H9 (cell line): Measurements from ENCODE around the gene CPXM2. TPM values are rescaled to one million over a fixed set of nuclear protein-coding genes. Genes with fewer than 3 reads are reported as not detected.

Source experiments
- DNase-seq: peaks from one replicate; pipeline ENCODE4 v3.0.0-alpha.2; 2017
- H2AFZ ChIP-seq: one replicate; pipeline ENCODE4 v1.6.1; 2013; ENCODE audit warnings: mild to moderate bottlenecking, low read length, control low read depth, moderate library complexity
- H2AK5ac ChIP-seq: 2 replicates; pipeline ENCODE4 v1.6.1; 2013; ENCODE audit warnings: low read length, control low read depth, mixed read lengths; ENCODE audit not compliant: insufficient read length
- H2BK120ac ChIP-seq: one replicate; pipeline ENCODE4 v1.6.1; 2013; ENCODE audit warnings: low read depth, mild to moderate bottlenecking, low read length, control low read depth, inconsistent platforms; ENCODE audit not compliant: poor library complexity, severe bottlenecking
- H2BK12ac ChIP-seq: 2 replicates; pipeline ENCODE4 v1.6.1; 2013; ENCODE audit warnings: low read length, control low read depth, mixed read lengths, low read depth; ENCODE audit not compliant: insufficient read length
- H2BK15ac ChIP-seq: 2 replicates; pipeline ENCODE4 v1.6.1; 2013; ENCODE audit warnings: low read depth, low read length, control low read depth
- H2BK20ac ChIP-seq: one replicate; pipeline ENCODE4 v1.6.1; 2013; ENCODE audit warnings: low read depth, mild to moderate bottlenecking, low read length, control low read depth, inconsistent platforms; ENCODE audit not compliant: poor library complexity, severe bottlenecking
- H2BK5ac ChIP-seq: 2 replicates; pipeline ENCODE4 v1.6.1; 2013; ENCODE audit warnings: low read length, control low read depth, mixed read lengths; ENCODE audit not compliant: insufficient read length
- H3K14ac ChIP-seq: 2 replicates; pipeline ENCODE4 v1.6.1; 2013; ENCODE audit warnings: low read length, control low read depth; ENCODE audit not compliant: insufficient read depth
- H3K18ac ChIP-seq: 2 replicates; pipeline ENCODE4 v1.6.1; 2013; ENCODE audit warnings: low read depth, mild to moderate bottlenecking, mixed read lengths, low read length, control low read depth; ENCODE audit not compliant: insufficient read length
- H3K23ac ChIP-seq: 2 replicates; pipeline ENCODE4 v1.6.1; 2013; ENCODE audit warnings: low read length, control low read depth, mixed read lengths, low read depth; ENCODE audit not compliant: insufficient read length
- H3K23me2 ChIP-seq: 2 replicates; pipeline ENCODE4 v1.6.1; 2013; ENCODE audit warnings: low read depth, mild to moderate bottlenecking, mixed read lengths, low read length, control low read depth; ENCODE audit not compliant: insufficient read length, poor library complexity, severe bottlenecking
- H3K27ac ChIP-seq: 2 replicates; pipeline ENCODE4 v1.5.1; 2013; ENCODE audit warnings: low read length, control low read depth, mixed read lengths, low read depth; ENCODE audit not compliant: insufficient read length
- H3K27me3 ChIP-seq: 2 replicates; pipeline ENCODE4 v1.6.1; 2013; ENCODE audit warnings: low read length, control low read depth, inconsistent platforms; ENCODE audit not compliant: insufficient read depth
- H3K4ac ChIP-seq: 2 replicates; pipeline ENCODE4 v1.6.1; 2013; ENCODE audit warnings: low read depth, mild to moderate bottlenecking, control low read depth, inconsistent platforms, low read length, moderate library complexity
- H3K4me1 ChIP-seq: 2 replicates; pipeline ENCODE4 v1.6.1; 2013; ENCODE audit warnings: low read length, control low read depth, inconsistent platforms; ENCODE audit not compliant: insufficient read depth
- H3K4me2 ChIP-seq: 2 replicates; pipeline ENCODE4 v1.6.1; 2013; ENCODE audit warnings: low read length, control low read depth, mixed read lengths; ENCODE audit not compliant: insufficient read length, insufficient read depth
- H3K56ac ChIP-seq: 2 replicates; pipeline ENCODE4 v1.6.1; 2013; ENCODE audit warnings: low read depth, mild to moderate bottlenecking, mixed read lengths, low read length, control low read depth; ENCODE audit not compliant: insufficient read length
- H3K79me1 ChIP-seq: 2 replicates; pipeline ENCODE4 v1.6.1; 2013; ENCODE audit warnings: low read depth, mild to moderate bottlenecking, moderate library complexity, low read length, control low read depth, inconsistent platforms; ENCODE audit not compliant: insufficient read depth, poor library complexity, severe bottlenecking
- H3K79me2 ChIP-seq: 2 replicates; pipeline ENCODE4 v1.6.1; 2013; ENCODE audit warnings: low read length, control low read depth, inconsistent platforms; ENCODE audit not compliant: insufficient read depth
- H3K9ac ChIP-seq: 2 replicates; pipeline ENCODE4 v1.6.1; 2013; ENCODE audit warnings: low read length, control low read depth, mixed read lengths; ENCODE audit not compliant: insufficient read length; ENCODE audit errors: extremely low read depth
- H3K9me3 ChIP-seq: one replicate; pipeline ENCODE4 v1.6.1; 2013; ENCODE audit warnings: low read depth, low read length, inconsistent platforms; ENCODE audit not compliant: control insufficient read depth
- H3T11ph ChIP-seq: one replicate; pipeline ENCODE4 v1.6.1; 2013; ENCODE audit warnings: mild to moderate bottlenecking, low read length, control low read depth, inconsistent platforms
- H4K20me1 ChIP-seq: one replicate; pipeline ENCODE4 v1.6.1; 2013; ENCODE audit not compliant: control insufficient read depth, insufficient read length, insufficient read depth
- H4K5ac ChIP-seq: 2 replicates; pipeline ENCODE4 v1.6.1; 2013; ENCODE audit warnings: low read depth, mild to moderate bottlenecking, mixed read lengths, low read length, control low read depth; ENCODE audit not compliant: insufficient read length
- H4K8ac ChIP-seq: replicated peaks from 2 replicates; pipeline ENCODE4 v1.6.1; 2013; ENCODE audit warnings: low read length, control low read depth, mixed read lengths, low read depth; ENCODE audit not compliant: insufficient read length
- H4K91ac ChIP-seq: 2 replicates; pipeline ENCODE4 v1.6.1; 2013; ENCODE audit warnings: low read depth, mild to moderate bottlenecking, moderate library complexity, mixed read lengths, low read length, control low read depth; ENCODE audit not compliant: insufficient read length
- H3K27ac Mint-ChIP-seq, 3 experiments: 2 replicates in 2 of 3; 3 replicates in 1 of 3; pipeline ENCODE4 v1.8.0; 2020 to 2021; ENCODE audit warnings: mixed read lengths in 3 of 3, mild to moderate bottlenecking in 1 of 3, moderate library complexity in 1 of 3
- H3K27me3 Mint-ChIP-seq: 2 replicates; pipeline ENCODE4 v1.8.0; 2021; ENCODE audit warnings: low read depth, mild to moderate bottlenecking, moderate library complexity, mixed read lengths
- H3K36me3 Mint-ChIP-seq, 3 experiments: 2 replicates in 2 of 3; 3 replicates in 1 of 3; pipeline ENCODE4 v1.8.0; 2020 to 2021; ENCODE audit warnings: low read depth in 3 of 3, mixed read lengths in 3 of 3; ENCODE audit not compliant: insufficient read depth in 1 of 3
- H3K4me1 Mint-ChIP-seq, 2 experiments: 2 replicates each; pipeline ENCODE4 v1.8.0; 2020; ENCODE audit warnings: mixed read lengths in 2 of 2
- H3K4me3 Mint-ChIP-seq, 2 experiments: 2 replicates in 1 of 2; 3 replicates in 1 of 2; pipeline ENCODE4 v1.8.0; 2020 to 2021; ENCODE audit warnings: mild to moderate bottlenecking in 2 of 2, mixed read lengths in 2 of 2, moderate library complexity in 1 of 2
- H3K9me3 Mint-ChIP-seq, 2 experiments: 2 replicates in 1 of 2; 3 replicates in 1 of 2; pipeline ENCODE4 v1.8.0; 2020; ENCODE audit warnings: mild to moderate bottlenecking in 2 of 2, mixed read lengths in 2 of 2, moderate library complexity in 1 of 2
- CTCF ChIP-seq: fragments of 200-600 bp; sonication (generic); conservative IDR thresholded peaks from 3 replicates; pipeline ENCODE4 v1.8.0; 2021; ENCODE audit warnings: antibody characterized with exemption, mild to moderate bottlenecking
- WGBS: extraction: QIAGEN DNeasy Blood & Tissue Kit; methylation state at CpG from one replicate; pipeline ENCODE4 v1.1.7; 2013; ENCODE audit warnings: missing lambda C conversion rate, low lambda C conversion rate, mixed read lengths; ENCODE audit not compliant: insufficient read length; ENCODE audit errors: extremely low coverage; 5-methylcytosine and 5-hydroxymethylcytosine counted together
- total RNA-seq: library from RNA; stranded (reverse); gene quantifications from 2 replicates; pipeline ENCODE4 v1.2.1, GENCODE V29; 2021

CPXM2 gene
- total RNA-seq, 1 experiment from 2014 or later: 1.7 TPM

- Histone ChIP-seq H2BK120ac (no peak overlapping the region), H3K79me1 (no peaks in the 10 kb centered on the region), H4K20me1 (no peaks in the 10 kb centered on the region), H4K5ac (no peak overlapping the region), H2AFZ (no peak overlapping the region), H2BK20ac (no peak overlapping the region), H3K27me3 (no peaks in the 10 kb centered on the region), H4K91ac (no peak overlapping the region), H3K9ac (no peak overlapping the region), H2BK12ac (no peak overlapping the region), H3K79me2 (no peaks in the 10 kb centered on the region), H3K9me3 (no peaks in the 10 kb centered on the region), H3K4me1 (no peaks in the 10 kb centered on the region), H3K18ac (no peak overlapping the region), H4K8ac (no peak overlapping the region), H3K56ac (no peak overlapping the region), H3K23me2 (no peaks in the 10 kb centered on the region), H3K4ac (no peak overlapping the region), H2BK5ac (no peak overlapping the region), H2AK5ac (no peak overlapping the region), H3K4me2 (no peak overlapping the region), H3K23ac (no peak overlapping the region), H3K14ac (no peak overlapping the region), H2BK15ac (no peak overlapping the region), H3K27ac (no peak overlapping the region), H3T11ph (no peak overlapping the region)
- Mint-ChIP-seq H3K4me1 (peaks cover 21 to 22% of the 10 kb centered on the region in 2 experiments), H3K36me3 (peaks cover 2 to 22% (median 5%) of the 10 kb centered on the region in 3 experiments; a peak in 5 of 7 replicates), H3K4me3 (no peak overlapping the region), H3K27ac (no peak overlapping the region), H3K9me3 (peaks cover 12 to 19% of the 10 kb centered on the region in 2 experiments), H3K27me3 (peaks cover 2% of the 10 kb centered on the region; the same call in 1 of the 2 replicates)
- no CpG with 5 or more reads among the region's 9 CpGs for WGBS
- DNase-seq: no peak
- TF ChIP-seq CTCF: no peak
Measured at GRCh38 chr10:123842692-123843385, 48.8 kb downstream of the CPXM2 start.
